ENCODE measurements around the gene TYROBP.
"Not testable (repeated sequence)": the region's sequence is repeated elsewhere in the genome, so short reads cannot be mapped to it uniquely, and the experiment has no call there.

TYROBP gene

GRCh38 chr19:35870124-35870736 is 37.9 kb downstream of the TYROBP start:
- not testable (repeated sequence) for DNase-seq (ENCODE audit: low read depth)

GRCh38 chr19:35869327-35870123 is 38.6 kb downstream of the TYROBP start:
- no peak for DNase-seq (ENCODE audit: low read depth)

GRCh38 chr19:35868823-35869326 is 39.2 kb downstream of the TYROBP start:
- DNase-seq (ENCODE audit: low read depth), result no peak

GRCh38 chr19:35868172-35868822 is 39.8 kb downstream of the TYROBP start, which contains the start of gene APLP1:
TSS of gene APLP1 (plus strand) at chr19:35868574. CDS start at chr19:35868637, 63 bp downstream.
- peak; percentile 7 for DNase-seq (ENCODE audit: low read depth)

- no peak for DNase-seq (ENCODE audit: low read depth)
Observed at GRCh38 chr19:35863018-35863417, 45.1 kb downstream of the TYROBP start.

- no peak for DNase-seq (ENCODE audit: low read depth)
Observed at GRCh38 chr19:35862528-35862927, 45.6 kb downstream of the TYROBP start.

- no peak for DNase-seq (ENCODE audit: low read depth)
Observed at GRCh38 chr19:35861640-35862160, 46.4 kb downstream of the TYROBP start.

- DNase-seq (ENCODE audit: low read depth), result no peak
Observed at GRCh38 chr19:35860818-35861639, 47.1 kb downstream of the TYROBP start.

GRCh38 chr19:35860436-35860817 is 47.7 kb downstream of the TYROBP start:
- no peak for DNase-seq (ENCODE audit: low read depth)

GRCh38 chr19:35859414-35859813 is 48.7 kb downstream of the TYROBP start:
- DNase-seq (ENCODE audit: low read depth), result no peak

GRCh38 chr19:35858311-35858710 is 49.8 kb downstream of the TYROBP start:
- no peak for DNase-seq (ENCODE audit: low read depth)

- no peak for DNase-seq (ENCODE audit: low read depth)
Observed at GRCh38 chr19:35856546-35857149, 51.4 kb downstream of the TYROBP start, which contains the start of gene KIRREL2. TSS of gene KIRREL2 (plus strand) at chr19:35856911. CDS start at chr19:35857120, 209 bp downstream.
